Neural progenitor cell (in vitro differentiated cells): ENCODE results near the gene CNRIP1. TPM values are rescaled to one million over a fixed set of nuclear protein-coding genes. Genes with fewer than 3 reads are reported as not detected.

Experiments
- DNase-seq: peaks from one replicate; pipeline ENCODE4 v3.0.0-alpha.2; 2016; ENCODE audit warnings: low spot score
- H2AFZ ChIP-seq: fragments of 200-600 bp; sonication (generic); replicated peaks from 2 replicates; pipeline ENCODE4 v1.6.1; 2016; ENCODE audit warnings: antibody characterized with exemption
- H3F3A ChIP-seq: fragments of 200-600 bp; sonication (generic); 2 replicates; pipeline ENCODE4 v1.6.1; 2016; ENCODE audit warnings: antibody characterized with exemption, low read depth
- H3K27ac ChIP-seq: fragments of 200-600 bp; sonication (generic); 2 replicates; pipeline ENCODE4 v1.5.1; 2016; ENCODE audit warnings: mild to moderate bottlenecking
- H3K27me3 ChIP-seq: fragments of 200-600 bp; sonication (generic); 2 replicates; pipeline ENCODE4 v1.6.1; 2016; ENCODE audit warnings: mild to moderate bottlenecking, moderate library complexity
- H3K36me3 ChIP-seq: fragments of 200-600 bp; sonication (generic); 2 replicates; pipeline ENCODE4 v1.5.1; 2016
- H3K4me1 ChIP-seq: fragments of 200-600 bp; sonication (generic); 2 replicates; pipeline ENCODE4 v1.6.1; 2016; ENCODE audit warnings: mixed run types
- H3K4me2 ChIP-seq: fragments of 200-600 bp; sonication (generic); 2 replicates; pipeline ENCODE4 v1.6.1; 2016
- H3K4me3 ChIP-seq: fragments of 200-600 bp; sonication (generic); 2 replicates; pipeline ENCODE4 v1.5.1; 2016
- H3K79me2 ChIP-seq: fragments of 200-600 bp; sonication (generic); 2 replicates; pipeline ENCODE4 v1.6.1; 2016; ENCODE audit warnings: low read depth
- H3K9ac ChIP-seq: fragments of 200-600 bp; sonication (generic); 2 replicates; pipeline ENCODE4 v1.6.1; 2016
- H3K9me3 ChIP-seq: fragments of 200-600 bp; sonication (generic); 2 replicates; pipeline ENCODE4 v1.5.1; 2016; ENCODE audit warnings: low read depth
- H4K20me1 ChIP-seq: fragments of 200-600 bp; sonication (generic); 2 replicates; pipeline ENCODE4 v1.6.1; 2016; ENCODE audit warnings: low read depth
- H3K27ac Mint-ChIP-seq: 3 replicates; pipeline ENCODE4 v1.8.0; 2021; ENCODE audit warnings: mixed read lengths
- H3K27me3 Mint-ChIP-seq: 2 replicates; pipeline ENCODE4 v1.8.0; 2022; ENCODE audit warnings: low read depth, mild to moderate bottlenecking, inconsistent platforms, moderate library complexity, mixed read lengths; ENCODE audit not compliant: insufficient read depth
- H3K36me3 Mint-ChIP-seq: 3 replicates; pipeline ENCODE4 v1.8.0; 2021; ENCODE audit warnings: mixed read lengths
- H3K4me1 Mint-ChIP-seq: 3 replicates; pipeline ENCODE4 v1.8.0; 2021; ENCODE audit warnings: mixed read lengths
- H3K4me3 Mint-ChIP-seq: 3 replicates; pipeline ENCODE4 v1.8.0; 2021; ENCODE audit warnings: mild to moderate bottlenecking, moderate library complexity, mixed read lengths
- H3K9me3 Mint-ChIP-seq: 3 replicates; pipeline ENCODE4 v1.8.0; 2020; ENCODE audit warnings: mixed read lengths
- CTCF ChIP-seq: fragments of 200-600 bp; sonication (generic); IDR thresholded peaks from 2 replicates; pipeline ENCODE4 v1.5.1; 2017; ENCODE audit warnings: antibody characterized with exemption, mild to moderate bottlenecking
- EZH2 ChIP-seq: fragments of 200-600 bp; sonication (generic); IDR thresholded peaks from 2 replicates; pipeline ENCODE4 v1.6.1; 2017; ENCODE audit warnings: antibody characterized with exemption, mild to moderate bottlenecking, moderate library complexity
- EZH2phosphoT487 ChIP-seq: fragments of 200-600 bp; sonication (generic); IDR thresholded peaks from 2 replicates; pipeline ENCODE4 v1.6.1; 2017; ENCODE audit warnings: antibody characterized with exemption
- total RNA-seq: library from RNA; depleted of rRNA; stranded (reverse); fragments of >200 nt; gene quantifications from 2 replicates; pipeline ENCODE4 v1.2.3, GENCODE V29; 2015; ENCODE audit warnings: low replicate concordance

Gene CNRIP1
- total RNA-seq, 1 donor from 2014 or later = 5.0 TPM

GRCh38 chr2:68367953-68368653, 48.4 kb upstream of the CNRIP1 start:
- DNase-seq = no peak
- H3F3A ChIP-seq = no peaks in the 10 kb centered on the region
- H3K4me2 ChIP-seq = no peak overlapping the region
- Mint-ChIP-seq H3K27me3 (peaks cover 2% of the 10 kb centered on the region), H3K36me3 (no peaks in the 10 kb centered on the region), H3K4me3 (no peak overlapping the region), H3K4me1 (peaks cover 21% of the 10 kb centered on the region), H3K27ac (peak overlapping the region; percentile 96), H3K9me3 (no peaks in the 10 kb centered on the region)
- peak overlapping the region; percentile 12 for H2AFZ ChIP-seq
- TF ChIP-seq EZH2phosphoT487 (no peak), CTCF (no peak), EZH2 (no peak)
- no peaks in the 10 kb centered on the region for H3K79me2 ChIP-seq
- no peaks in the 10 kb centered on the region for H3K27me3 ChIP-seq
- H3K36me3 ChIP-seq = no peaks in the 10 kb centered on the region
- H4K20me1 ChIP-seq = no peaks in the 10 kb centered on the region
- H3K27ac ChIP-seq = no peak overlapping the region
- H3K9ac ChIP-seq = no peak overlapping the region
- H3K4me1 ChIP-seq = no peaks in the 10 kb centered on the region
- no peaks in the 10 kb centered on the region for H3K9me3 ChIP-seq
- H3K4me3 ChIP-seq = no peak overlapping the region

- Histone ChIP-seq H3K79me2 (no peaks in the 10 kb centered on the region), H3K27ac (no peak overlapping the region), H3K27me3 (peaks cover 8% of the 10 kb centered on the region), H3K4me2 (no peak overlapping the region), H2AFZ (peak overlapping the region; percentile 7), H3K36me3 (no peaks in the 10 kb centered on the region), H3K4me3 (no peak overlapping the region), H3K9me3 (no peaks in the 10 kb centered on the region), H4K20me1 (no peaks in the 10 kb centered on the region), H3K4me1 (no peaks in the 10 kb centered on the region), H3F3A (no peaks in the 10 kb centered on the region), H3K9ac (no peak overlapping the region)
- Mint-ChIP-seq H3K4me3 (no peak overlapping the region), H3K4me1 (peaks cover 27% of the 10 kb centered on the region), H3K27ac (peak overlapping the region; percentile 22), H3K27me3 (peaks cover 2% of the 10 kb centered on the region), H3K36me3 (no peaks in the 10 kb centered on the region), H3K9me3 (peaks cover 5% of the 10 kb centered on the region)
- no peak for TF ChIP-seq EZH2
- no peak for TF ChIP-seq CTCF
- no peak for TF ChIP-seq EZH2phosphoT487
- no peak for DNase-seq
Observed at GRCh38 chr2:68366083-68366560, 46.4 kb upstream of the CNRIP1 start.

DNA sequence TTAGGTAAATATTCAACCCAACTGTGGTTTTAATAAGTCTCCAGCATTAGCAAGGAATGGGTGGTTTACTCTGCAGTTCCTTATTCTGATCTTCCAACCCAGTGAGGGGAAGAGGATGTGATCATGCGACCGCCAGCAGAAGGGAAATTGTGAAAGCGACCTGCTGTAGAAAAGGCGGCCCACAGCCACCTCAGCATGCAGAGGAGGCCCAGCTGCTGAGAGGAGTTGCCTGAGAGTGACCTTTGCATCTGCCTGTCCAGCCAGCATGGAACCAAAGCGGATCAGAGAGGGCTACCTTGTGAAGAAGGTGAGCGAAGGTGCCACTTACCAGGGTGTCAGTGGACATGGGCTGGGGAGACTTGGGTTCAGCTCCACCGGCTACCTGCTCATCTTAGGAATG, 45.3 kb upstream of the CNRIP1 start, which contains the start of gene PLEK:
Gene PLEK, plus strand, starts transcription at position 196 of the 400 bp plus-strand sequence. Its CDS starts 70 bp downstream, at position 266.
- peaks cover 2% of the 10 kb centered on the region for H3K27me3 Mint-ChIP-seq
- H3K9me3 Mint-ChIP-seq = peaks cover 6% of the 10 kb centered on the region
- H3K36me3 Mint-ChIP-seq = no peaks in the 10 kb centered on the region
- no peaks in the 10 kb centered on the region for H4K20me1 ChIP-seq
- no peaks in the 10 kb centered on the region for H3F3A ChIP-seq
- H3K27me3 ChIP-seq = peaks cover 8% of the 10 kb centered on the region
- no peak within 1 kb of the TSS for H3K27ac Mint-ChIP-seq
- H2AFZ ChIP-seq = peak within 1 kb of the TSS; percentile 7
- H3K79me2 ChIP-seq = no peaks in the 10 kb centered on the region
- H3K9me3 ChIP-seq = no peaks in the 10 kb centered on the region
- no peak within 1 kb of the TSS for H3K4me3 ChIP-seq
- TF ChIP-seq EZH2phosphoT487 (no peak), CTCF (no peak), EZH2 (no peak)
- H3K4me1 ChIP-seq = no peaks in the 10 kb centered on the region
- no peak within 1 kb of the TSS for H3K27ac ChIP-seq
- no peak within 1 kb of the TSS for H3K4me2 ChIP-seq
- H3K4me3 Mint-ChIP-seq = no peak within 1 kb of the TSS
- no peak for DNase-seq
- H3K36me3 ChIP-seq = no peaks in the 10 kb centered on the region
- no peak within 1 kb of the TSS for H3K9ac ChIP-seq
- peaks cover 27% of the 10 kb centered on the region for H3K4me1 Mint-ChIP-seq
